Fibroblast of peridontal ligament (primary cell): ENCODE results near the gene PPP3R1.

Experiments used
- DNase-seq: peaks from one replicate; pipeline ENCODE4 v3.0.0-alpha.2; 2010; ENCODE audit errors: extremely low read depth

PPP3R1 gene

DNA sequence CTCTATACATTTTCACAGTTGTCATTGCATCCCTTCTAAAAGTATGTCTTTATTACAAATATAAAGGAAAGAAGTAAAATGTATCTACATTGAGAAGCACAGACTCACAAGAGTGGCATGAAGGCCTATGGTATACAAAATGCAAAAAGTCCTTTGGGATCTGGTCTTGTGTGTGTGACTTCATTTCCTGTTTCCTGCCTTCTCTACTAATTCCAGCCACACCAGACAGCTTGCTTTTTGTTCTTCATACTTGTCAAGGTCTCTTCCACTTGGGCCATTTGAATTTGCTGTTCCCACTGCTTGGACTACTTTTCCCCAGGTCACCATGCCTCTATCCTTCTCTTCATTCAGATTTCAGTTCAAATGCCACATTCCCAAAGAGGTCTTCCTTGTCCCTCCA, 101.3 kb downstream of the PPP3R1 start:
- DNase-seq: no peak

DNA sequence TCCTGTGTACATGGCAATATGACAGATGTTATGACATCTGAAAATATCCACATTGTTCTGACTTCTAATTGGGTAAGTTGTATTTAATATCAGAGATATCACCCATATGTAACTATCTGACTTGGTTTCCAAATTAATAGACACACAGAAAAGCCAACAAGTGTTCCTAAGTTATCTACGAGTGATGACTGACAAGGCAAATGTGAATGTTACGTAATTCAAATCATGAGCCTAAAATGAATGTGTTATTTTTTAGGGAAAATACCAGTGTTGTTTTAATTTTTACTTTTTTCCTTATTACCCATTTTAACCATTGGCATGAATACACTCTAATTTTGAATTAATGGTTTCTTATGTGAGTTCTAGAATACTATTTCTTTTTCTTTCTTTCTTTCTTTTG, 110.5 kb downstream of the PPP3R1 start:
- no peak for DNase-seq

DNA sequence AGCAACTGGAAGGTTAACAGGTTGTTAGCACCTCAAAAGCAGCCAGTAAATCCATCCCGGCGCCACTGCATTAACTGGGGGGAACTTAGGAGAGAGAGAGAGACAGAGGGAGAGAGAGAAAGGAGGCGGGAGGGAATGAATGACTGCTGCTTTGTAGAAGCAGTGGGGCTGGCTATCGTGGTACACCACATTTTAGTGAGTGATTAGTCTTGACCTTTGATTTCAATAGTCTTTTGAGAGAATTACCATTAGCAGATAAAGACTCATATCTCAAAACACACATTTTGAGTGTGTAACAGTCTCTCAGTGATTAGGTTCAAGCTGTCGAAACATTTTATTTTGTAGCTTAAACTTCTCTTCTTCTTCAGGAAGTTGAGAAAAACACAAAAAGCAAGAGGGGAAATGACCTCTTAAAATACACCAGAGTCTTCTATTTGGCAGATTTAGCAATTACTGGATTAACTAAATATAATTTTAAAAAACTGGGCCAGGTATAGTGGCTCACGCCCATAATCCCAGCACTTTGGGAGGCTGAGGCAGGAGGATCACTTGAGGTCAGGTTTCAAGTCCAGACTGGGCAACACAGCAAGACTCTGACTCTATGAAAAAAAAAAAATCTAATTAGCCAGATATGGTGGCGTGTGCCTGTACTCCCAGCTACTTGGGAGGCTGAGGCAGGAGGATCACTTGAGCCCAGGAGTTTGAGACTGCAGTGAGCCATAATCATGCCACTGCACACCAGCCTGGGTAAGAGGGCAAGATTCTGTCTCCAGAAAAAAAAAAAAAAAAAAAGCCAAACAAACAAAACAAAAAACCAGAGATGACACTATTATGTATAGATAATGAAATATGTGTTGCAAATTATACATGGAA, 116.6 kb downstream of the PPP3R1 start:
- DNase-seq: no peak

DNA sequence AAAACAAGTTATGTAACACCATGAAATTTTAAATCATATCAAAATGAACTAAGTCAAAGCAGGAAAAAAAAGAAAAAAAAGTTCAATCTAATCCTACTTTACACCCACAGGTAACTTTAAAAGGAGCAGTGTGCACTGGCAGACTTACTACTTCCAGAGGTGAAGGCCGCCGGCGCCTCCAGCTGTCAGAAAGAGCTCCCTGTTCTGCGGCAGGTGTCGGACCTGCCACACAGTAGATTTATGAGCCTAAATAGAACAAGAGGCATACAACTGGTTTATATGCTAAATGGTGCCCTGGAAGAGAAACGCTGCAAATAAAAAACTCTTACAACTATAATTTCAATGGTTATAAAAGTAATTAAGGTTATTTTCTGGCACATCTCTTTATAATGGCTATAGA, 117.8 kb downstream of the PPP3R1 start:
- no peak for DNase-seq

DNA sequence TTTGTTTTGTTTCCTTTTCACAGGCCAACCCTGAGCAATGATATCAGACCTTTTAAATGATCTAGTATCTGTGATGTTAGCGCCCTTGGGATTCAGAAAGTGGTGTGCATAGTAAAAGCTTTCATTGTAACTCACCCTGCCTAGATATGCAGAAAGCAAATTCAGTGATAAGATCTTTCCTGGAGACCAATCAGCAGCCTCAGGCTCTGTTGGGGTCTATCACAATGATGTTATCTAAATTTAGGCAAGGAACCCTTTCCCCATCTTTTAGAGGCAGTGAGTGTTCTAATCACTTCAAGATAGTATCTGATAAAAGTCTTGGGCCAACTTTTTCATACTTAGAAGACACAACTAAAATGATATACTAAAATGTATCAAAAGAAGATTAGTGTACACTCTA, 118.2 kb downstream of the PPP3R1 start:
- no peak for DNase-seq
